NCI-H187 (cell line): ENCODE results near the gene RASGRP1.

Source experiments
- DNase-seq, 2 experiments: peaks; one replicate each; lab custom pipeline; 2025; lab: John Stamatoyannopoulos, UW

RASGRP1 gene

DNA sequence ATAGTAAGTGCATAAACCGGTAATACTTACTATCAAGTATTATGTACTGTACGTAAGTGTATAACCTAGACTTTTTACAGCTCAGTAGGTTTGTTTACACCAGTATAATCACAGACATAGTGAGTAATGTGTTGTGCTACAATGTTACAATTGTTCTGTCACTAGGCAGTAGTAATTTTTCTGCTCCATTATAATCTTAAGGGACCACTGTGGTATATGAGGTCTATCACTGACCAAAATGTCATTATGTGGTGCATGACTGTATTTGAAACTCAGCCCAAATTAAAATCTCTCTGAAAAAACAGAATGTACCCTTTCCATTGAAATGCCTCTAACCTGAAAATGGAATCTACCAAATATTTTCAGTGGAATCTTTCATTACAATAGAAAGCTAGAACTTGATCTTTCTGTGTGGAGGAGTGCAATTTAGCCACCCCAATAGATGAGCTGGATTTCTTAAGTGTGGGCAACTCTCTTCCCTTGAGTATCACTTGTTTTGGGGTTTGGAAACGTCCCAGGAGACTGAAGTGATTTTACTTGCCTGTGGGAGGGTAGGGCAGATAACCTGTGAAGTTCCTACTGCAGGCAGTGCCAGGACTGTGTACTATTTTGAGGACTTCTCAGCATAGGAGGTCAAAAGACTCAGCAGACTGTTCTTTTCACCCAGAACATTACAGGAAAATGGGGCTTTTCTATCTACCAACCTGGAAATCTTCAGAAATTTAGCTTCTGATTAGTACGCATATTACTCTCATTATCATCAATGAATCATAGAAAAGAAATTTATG lies 59.7 kb downstream of the RASGRP1 start:
- DNase-seq, result no peak

DNA sequence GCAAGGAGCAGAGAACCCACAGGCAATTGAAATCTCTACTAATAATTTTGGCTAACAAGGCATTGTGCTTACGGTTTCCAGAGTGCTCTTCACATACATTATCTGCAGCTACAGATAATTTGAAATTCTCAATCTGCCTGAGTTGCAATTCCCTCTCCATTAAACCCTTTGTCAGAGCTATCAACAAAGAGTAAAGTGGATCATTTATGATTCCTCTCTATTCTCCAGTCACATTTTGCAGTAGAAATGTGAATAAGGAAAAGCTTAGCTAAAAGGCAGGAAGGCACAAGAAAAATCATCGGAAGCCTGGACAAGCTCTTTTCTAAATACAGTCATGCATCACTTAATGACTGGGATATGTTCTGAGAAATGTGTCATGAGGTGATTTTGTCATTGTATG lies 61.1 kb downstream of the RASGRP1 start:
- peak in 1 of 2 experiments; percentile 51 for DNase-seq

DNA sequence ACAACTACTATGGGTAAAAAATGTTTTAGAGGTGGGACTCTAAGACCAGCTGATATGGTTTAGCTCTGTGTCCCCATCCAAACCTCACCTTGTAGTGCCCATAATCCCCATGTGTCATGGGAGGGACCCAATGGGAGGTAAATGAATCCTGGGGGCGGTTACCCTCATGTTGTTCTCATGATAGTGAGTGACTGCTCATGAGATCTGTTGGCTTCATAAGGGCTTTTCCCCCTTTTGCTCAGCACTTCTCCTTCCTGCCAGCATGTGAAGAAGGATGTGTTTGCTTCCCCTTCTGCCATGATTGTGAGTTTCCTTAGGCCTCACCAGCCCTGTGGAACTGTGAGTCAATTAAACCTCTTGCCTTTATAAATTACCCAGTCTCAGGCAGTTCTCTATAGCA lies 65.0 kb downstream of the RASGRP1 start:
- DNase-seq, result no peak

DNA sequence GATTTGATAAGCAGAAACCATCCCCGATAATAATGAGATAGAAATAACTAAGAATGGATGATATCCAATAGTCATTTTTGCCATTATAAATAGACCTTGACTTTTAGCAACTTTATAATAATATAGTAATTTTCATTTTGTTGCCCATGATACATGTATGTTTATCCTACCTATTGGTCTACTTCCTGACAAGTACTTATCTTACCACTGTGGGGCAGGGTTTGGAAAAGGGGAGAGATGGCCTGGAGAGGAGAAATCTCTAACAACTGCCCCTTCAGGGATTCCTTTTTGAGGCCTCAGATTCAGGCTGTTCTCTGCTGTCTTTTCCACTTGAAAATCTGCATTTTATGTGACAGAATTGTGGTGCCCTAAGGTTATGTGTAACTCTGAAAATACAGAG lies 68.5 kb downstream of the RASGRP1 start:
- no peak for DNase-seq

DNA sequence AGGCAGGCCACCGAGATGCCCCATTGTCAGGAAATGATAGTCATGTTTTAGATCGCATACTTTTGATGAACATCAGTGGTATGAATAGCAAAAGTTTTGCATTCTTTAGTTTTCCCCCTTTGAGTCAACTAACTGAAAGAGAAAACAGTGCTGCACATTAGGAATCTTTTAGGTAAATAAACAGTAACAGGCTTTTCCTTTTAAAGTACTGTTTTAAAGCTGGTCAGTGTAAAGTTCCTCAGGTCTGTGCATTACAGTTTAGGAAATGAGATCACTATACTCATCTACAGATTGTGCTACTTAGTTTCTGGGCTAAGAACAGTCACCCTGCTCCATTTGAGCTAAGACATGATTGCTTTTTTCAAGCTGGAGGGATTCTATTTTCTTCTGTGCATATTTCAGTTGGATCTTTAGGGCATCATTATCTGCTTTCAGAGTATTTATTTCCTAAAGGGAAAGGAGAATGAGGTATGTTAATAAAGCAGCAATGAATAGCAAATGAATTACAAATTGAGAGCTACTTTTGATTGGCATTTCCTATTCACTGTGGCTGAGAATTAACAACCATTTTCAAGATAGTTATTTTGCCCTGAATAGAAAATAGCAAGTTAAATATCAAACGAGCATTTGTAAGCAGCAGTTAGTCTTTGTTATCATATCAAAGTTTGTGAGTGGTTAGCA lies 74.2 kb downstream of the RASGRP1 start:
- DNase-seq, result no peak

DNA sequence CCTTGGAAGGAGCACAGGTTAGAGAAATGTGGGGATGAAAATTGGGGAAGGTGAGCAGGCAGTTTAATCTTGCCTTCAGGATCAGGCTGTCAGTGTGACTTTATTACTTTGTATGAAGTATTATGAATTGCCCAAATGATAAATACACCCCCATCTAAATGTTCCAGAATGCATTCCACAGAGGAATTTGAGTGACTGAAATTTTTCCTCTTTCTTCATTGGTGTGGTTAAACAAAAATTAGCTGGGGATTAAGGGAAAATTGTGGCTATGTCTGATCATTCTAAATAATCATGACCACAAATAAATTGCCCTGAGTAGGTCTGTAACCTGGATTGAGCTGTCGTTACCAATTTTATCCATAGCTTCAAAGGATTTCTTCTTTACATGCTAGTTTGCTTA lies 77.2 kb downstream of the RASGRP1 start:
- DNase-seq, result no peak

DNA sequence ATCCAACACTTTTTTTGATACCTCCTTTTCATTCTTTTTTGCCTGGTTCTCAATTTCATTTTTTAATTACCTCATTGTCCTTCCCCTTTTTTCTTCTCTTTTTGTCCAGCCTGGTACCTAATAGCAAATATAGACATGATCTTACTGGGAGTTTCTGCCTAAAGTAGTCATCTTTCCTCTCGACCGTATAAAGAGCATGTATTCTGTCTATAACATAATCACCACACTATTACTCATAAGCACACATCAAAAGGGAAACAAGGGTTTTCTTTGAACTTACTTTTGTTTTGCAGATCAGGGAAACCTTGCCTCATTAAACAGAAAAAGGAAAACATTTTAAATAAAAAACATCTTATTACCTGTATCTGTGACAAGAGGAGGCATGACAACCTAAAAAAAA lies 77.7 kb downstream of the RASGRP1 start:
- DNase-seq, result no peak

DNA sequence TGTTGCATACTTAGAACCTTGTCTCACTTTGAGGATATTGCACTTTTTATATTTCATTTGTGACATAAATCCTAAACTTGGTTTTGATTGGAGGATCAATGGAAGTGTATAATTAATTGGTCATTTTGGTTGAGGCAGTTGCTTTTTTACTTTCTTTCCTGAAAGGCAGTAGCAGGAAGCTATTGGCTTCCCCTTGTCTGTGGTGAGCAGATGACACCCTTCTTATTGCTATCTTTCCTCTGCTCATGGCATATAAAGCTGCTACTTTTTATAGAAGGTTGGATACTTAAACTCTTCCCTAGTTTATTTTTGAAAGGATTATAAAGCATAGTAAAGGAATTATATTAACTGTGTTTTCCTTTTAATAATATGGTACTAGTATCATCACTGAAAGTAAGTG lies 82.0 kb downstream of the RASGRP1 start:
- no peak for DNase-seq

DNA sequence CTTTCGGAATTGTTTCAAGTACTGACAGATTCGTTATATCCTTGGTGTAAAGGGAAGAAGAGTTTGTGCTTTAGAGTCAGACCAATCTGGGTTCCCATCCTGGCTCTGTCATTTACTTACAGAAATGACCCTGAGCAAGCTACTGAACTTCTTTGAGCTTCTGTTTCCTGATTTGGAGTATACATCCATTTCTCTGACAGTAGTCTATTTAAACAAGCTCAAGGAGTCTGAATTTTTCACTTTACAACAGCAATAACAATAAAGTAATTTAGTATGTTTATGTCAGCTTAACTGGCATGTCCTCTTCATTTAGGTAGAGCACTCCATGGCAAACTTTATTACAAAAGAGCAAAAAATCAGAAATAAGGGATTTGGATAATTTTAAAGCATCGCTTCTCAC lies 82.9 kb downstream of the RASGRP1 start:
- DNase-seq, result no peak

GRCh38 chr15:38481113-38481512 lies 83.5 kb downstream of the RASGRP1 start:
- DNase-seq, result no peak

- DNase-seq, result no peak
Measured at GRCh38 chr15:38479756-38480155, 84.9 kb downstream of the RASGRP1 start.

- DNase-seq, result no peak
Measured at GRCh38 chr15:38479266-38479665, 85.3 kb downstream of the RASGRP1 start.

DNA sequence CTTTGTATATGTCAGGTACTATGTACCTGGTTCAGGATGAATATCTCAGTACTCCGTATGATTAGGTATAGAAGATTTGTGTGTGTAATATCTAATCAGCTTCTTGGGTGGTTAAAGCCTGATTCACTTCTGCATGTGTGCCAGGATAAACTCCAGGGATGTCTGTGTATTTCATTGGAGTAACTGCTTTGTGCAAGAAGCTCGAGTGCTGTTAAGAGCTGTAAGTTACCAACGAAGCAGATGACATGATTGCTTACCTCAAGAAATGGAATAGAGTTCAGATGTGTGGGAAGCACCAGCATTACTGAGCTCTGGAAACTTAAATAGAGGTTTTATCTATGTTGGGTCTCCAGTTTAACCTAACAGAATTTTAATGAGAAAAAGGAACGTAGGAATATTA lies 87.0 kb downstream of the RASGRP1 start:
- no peak for DNase-seq

DNA sequence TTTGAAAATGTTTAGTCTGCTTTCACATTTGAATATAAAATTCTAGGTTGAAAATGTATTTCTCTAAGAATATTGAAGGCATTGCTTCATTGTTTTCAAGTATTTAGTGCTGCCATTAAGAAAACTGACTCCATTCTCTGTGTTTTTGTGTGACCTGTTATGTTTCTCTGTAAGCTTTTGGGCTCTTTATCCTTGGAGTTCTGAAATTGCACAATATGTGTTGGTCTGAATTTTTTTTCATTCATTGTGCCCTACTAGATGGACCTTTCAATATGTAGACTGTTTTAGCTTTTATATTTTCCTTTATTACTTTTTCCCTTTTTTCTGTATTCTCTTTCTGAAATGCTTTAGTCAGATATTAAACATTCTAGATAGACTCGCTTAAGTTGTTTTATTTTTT lies 88.5 kb downstream of the RASGRP1 start:
- DNase-seq, result no peak

- no peak for DNase-seq
Measured at GRCh38 chr15:38475361-38475760, 89.3 kb downstream of the RASGRP1 start.

DNA sequence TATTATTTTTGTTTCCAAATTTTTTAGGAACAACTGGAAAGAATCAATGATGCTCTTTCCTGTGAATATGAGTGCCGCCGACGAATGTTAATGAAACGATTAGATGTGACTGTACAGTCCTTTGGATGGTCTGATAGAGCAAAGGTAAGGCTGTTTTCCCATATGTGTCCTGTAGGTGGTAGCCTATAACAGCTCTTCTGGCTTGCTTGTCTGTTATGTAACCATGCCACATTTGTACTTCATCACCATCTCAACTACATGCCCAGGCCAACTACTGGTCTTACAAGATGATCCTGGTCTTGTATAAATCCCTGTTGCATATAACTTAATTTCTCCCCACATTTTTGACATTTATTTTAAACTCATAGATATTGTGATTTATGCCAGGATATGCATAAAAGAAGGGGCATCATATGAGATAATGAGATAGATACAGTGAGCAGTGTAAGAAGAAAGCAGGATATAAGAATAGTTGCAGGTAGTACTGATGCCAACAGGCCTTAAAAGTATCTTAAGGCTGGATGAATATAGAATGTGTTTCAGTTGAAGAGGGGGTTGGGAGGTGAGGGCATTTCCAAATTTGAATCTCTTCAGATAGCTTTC lies 90.4 kb downstream of the RASGRP1 start:
- peak in 1 of 2 experiments; percentile 5 for DNase-seq

- no peak for DNase-seq
Measured at GRCh38 chr15:38471974-38472373, 92.6 kb downstream of the RASGRP1 start.

DNA sequence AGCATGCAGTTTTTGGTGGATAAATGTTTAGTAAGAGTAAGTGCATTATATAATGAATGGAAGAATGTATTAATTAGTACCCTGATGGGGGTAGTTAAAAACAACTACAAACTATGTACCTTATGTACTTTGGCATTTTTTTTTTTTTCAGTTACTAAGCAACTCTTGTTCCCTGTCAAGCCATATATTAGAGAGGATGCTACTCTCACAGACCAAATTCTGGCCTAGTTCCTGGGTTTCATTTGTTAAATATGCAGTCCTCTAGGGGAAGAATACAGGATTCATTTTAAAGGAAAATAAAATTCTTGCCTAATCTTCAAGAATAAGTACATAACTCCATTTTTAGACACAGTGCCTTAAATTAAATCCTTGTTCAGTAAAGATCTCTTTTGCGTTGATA lies 93.8 kb downstream of the RASGRP1 start:
- no peak for DNase-seq

DNA sequence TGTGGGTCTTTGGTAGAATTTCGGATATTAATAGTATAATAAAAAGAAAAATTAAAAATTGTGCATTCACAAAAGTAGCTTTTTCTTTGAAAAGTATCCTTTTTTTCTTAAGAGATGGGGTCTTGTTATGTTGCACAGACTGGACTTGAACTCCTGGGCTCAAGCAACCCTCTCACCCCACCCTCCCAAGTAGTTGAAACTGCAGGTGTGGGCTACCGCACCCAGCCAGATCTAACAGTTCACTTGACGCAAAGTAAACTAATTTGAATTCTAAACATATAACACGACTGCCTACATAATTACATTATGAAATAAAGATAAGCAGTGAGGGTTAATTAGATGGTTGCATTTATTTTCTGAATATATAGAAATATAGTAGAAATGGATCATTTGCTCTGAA lies 99.9 kb downstream of the RASGRP1 start:
- DNase-seq, result no peak

DNA sequence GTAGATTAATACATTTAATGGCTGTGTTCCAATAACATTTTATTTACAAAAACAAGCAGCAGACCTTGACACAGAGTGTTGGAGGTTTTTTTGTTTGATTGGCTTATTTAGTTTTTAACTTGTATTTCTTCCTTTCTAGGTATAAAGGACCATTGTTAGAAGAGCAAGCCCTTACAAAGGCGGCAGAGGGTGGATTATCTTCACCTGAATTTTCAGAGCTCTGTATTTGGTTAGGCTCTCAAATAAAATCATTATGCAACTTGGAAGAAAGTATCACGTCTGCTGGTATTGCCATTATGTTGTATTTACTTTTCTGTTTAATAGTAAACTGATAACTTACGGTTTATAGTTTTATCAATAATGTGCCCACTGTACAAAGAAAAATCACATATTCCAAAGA lies 100.7 kb downstream of the RASGRP1 start:
- no peak for DNase-seq

GRCh38 chr15:38461066-38461833 lies 103.4 kb downstream of the RASGRP1 start:
- no peak for DNase-seq

- no peak for DNase-seq
Measured at GRCh38 chr15:38460543-38460942, 104.1 kb downstream of the RASGRP1 start.

- no peak for DNase-seq
Measured at GRCh38 chr15:38459480-38459879, 105.1 kb downstream of the RASGRP1 start.
